DND-41 (cell line): Measurements from ENCODE around the gene KCNK17.

ENCODE experiments used
- EZH2 ChIP-seq: IDR thresholded peaks from 3 replicates; pipeline ENCODE4 v1.6.1; 2012; ENCODE audit warnings: borderline replicate concordance, low read depth, mild to moderate bottlenecking, moderate library complexity, low read length, inconsistent platforms; ENCODE audit not compliant: severe bottlenecking
- TF ChIP-seq, protein P1 (sequence below): IDR thresholded peaks from 2 replicates; pipeline ENCODE4 v1.5.1; 2012; ENCODE audit warnings: borderline replicate concordance, low read length, moderate library complexity, mild to moderate bottlenecking; ENCODE audit not compliant: poor library complexity, severe bottlenecking; ENCODE audit errors: extremely low read depth

DNA sequence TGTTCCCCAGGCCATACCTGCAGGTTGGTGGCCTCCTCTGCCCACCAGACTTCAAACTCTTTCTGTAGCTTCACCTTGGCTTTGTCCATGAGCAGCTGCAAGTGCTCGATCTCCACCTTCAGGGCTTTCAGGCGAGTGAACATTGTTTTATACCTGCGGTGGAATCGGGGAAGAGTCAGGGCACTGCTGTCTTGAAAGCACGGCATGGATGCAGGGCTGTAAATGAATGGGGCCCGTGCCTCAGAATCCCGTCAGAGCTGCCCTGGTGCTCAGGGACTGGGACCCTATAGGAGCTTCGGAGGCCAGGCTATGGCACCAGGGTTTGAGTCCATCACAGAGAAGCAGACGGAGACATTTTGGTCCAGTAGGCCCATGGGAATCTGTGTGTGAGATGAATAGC is 46.2 kb upstream of the KCNK17 start:
- TF ChIP-seq, protein P1, sequence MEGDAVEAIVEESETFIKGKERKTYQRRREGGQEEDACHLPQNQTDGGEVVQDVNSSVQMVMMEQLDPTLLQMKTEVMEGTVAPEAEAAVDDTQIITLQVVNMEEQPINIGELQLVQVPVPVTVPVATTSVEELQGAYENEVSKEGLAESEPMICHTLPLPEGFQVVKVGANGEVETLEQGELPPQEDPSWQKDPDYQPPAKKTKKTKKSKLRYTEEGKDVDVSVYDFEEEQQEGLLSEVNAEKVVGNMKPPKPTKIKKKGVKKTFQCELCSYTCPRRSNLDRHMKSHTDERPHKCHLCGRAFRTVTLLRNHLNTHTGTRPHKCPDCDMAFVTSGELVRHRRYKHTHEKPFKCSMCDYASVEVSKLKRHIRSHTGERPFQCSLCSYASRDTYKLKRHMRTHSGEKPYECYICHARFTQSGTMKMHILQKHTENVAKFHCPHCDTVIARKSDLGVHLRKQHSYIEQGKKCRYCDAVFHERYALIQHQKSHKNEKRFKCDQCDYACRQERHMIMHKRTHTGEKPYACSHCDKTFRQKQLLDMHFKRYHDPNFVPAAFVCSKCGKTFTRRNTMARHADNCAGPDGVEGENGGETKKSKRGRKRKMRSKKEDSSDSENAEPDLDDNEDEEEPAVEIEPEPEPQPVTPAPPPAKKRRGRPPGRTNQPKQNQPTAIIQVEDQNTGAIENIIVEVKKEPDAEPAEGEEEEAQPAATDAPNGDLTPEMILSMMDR, result no peak
- no peak for TF ChIP-seq EZH2
